Measurements from ENCODE around the gene ARL6IP5. TPM values are rescaled to one million over a fixed set of nuclear protein-coding genes. Genes with fewer than 3 reads are reported as not detected.

Gene ARL6IP5
- total RNA-seq, 1 experiment from 2014 or later, result 16.9 TPM

GRCh38 chr3:69096299-69096698, 11.6 kb downstream of the ARL6IP5 start:
- peaks cover 11 to 15% of the 10 kb centered on the region in 2 experiments for H3K4me1 Mint-ChIP-seq
- no peaks in the 10 kb centered on the region for H3K27me3 Mint-ChIP-seq (ENCODE audit: low read depth)
- H3K79me1 ChIP-seq (ENCODE audit: insufficient read depth, low read depth, low read length, poor library complexity, severe bottlenecking), result no peaks in the 10 kb centered on the region
- H3K23ac ChIP-seq (ENCODE audit: insufficient read length, low read depth, low read length), result no peak overlapping the region
- no peak overlapping the region for H2BK12ac ChIP-seq (ENCODE audit: insufficient read length, low read depth, low read length)
- H2BK20ac ChIP-seq (ENCODE audit: low read depth, low read length, poor library complexity, severe bottlenecking), result no peak overlapping the region
- no peak overlapping the region for H3K4ac ChIP-seq (ENCODE audit: low read depth, low read length)
- H2BK5ac ChIP-seq (ENCODE audit: insufficient read length, low read length), result no peak overlapping the region
- H3K27ac Mint-ChIP-seq, result no peak overlapping the region
- DNase-seq, result no peak
- no peak overlapping the region for H4K91ac ChIP-seq (ENCODE audit: insufficient read length, low read depth, low read length)
- H3K9me3 ChIP-seq (ENCODE audit: control insufficient read depth, low read depth, low read length), result no peaks in the 10 kb centered on the region
- no peak overlapping the region for H2BK120ac ChIP-seq (ENCODE audit: low read depth, low read length, poor library complexity, severe bottlenecking)
- H3K79me2 ChIP-seq (ENCODE audit: insufficient read depth, low read length), result no peaks in the 10 kb centered on the region; the same call in 1 of the 2 replicates
- H4K5ac ChIP-seq (ENCODE audit: insufficient read length, low read depth, low read length), result no peak overlapping the region
- no peak overlapping the region for H3K14ac ChIP-seq (ENCODE audit: insufficient read depth, low read length)
- no peaks in the 10 kb centered on the region for H4K20me1 ChIP-seq (ENCODE audit: control insufficient read depth, insufficient read depth, insufficient read length)
- H3K4me2 ChIP-seq (ENCODE audit: insufficient read depth, insufficient read length, low read length), result no peak overlapping the region
- H3T11ph ChIP-seq (ENCODE audit: low read length), result no peak overlapping the region
- H3K4me3 Mint-ChIP-seq, result no peak overlapping the region
- no peaks in the 10 kb centered on the region for H3K9me3 Mint-ChIP-seq
- H3K23me2 ChIP-seq (ENCODE audit: insufficient read length, low read depth, low read length, poor library complexity, severe bottlenecking), result no peaks in the 10 kb centered on the region
- TF ChIP-seq, protein P1, sequence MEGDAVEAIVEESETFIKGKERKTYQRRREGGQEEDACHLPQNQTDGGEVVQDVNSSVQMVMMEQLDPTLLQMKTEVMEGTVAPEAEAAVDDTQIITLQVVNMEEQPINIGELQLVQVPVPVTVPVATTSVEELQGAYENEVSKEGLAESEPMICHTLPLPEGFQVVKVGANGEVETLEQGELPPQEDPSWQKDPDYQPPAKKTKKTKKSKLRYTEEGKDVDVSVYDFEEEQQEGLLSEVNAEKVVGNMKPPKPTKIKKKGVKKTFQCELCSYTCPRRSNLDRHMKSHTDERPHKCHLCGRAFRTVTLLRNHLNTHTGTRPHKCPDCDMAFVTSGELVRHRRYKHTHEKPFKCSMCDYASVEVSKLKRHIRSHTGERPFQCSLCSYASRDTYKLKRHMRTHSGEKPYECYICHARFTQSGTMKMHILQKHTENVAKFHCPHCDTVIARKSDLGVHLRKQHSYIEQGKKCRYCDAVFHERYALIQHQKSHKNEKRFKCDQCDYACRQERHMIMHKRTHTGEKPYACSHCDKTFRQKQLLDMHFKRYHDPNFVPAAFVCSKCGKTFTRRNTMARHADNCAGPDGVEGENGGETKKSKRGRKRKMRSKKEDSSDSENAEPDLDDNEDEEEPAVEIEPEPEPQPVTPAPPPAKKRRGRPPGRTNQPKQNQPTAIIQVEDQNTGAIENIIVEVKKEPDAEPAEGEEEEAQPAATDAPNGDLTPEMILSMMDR (conservative IDR thresholded peaks at IDR 0.05), result no peak
- H3K4me1 ChIP-seq (ENCODE audit: insufficient read depth, low read length), result peaks cover 9% of the 10 kb centered on the region
- no peak overlapping the region for H2BK15ac ChIP-seq (ENCODE audit: low read depth, low read length)
- H4K8ac ChIP-seq (replicated peaks; ENCODE audit: insufficient read length, low read depth, low read length), result no peak overlapping the region
- no peaks in the 10 kb centered on the region for H3K36me3 Mint-ChIP-seq (ENCODE audit: insufficient read depth in 1 of 3, low read depth in 3 of 3)
- no peak overlapping the region for H3K9ac ChIP-seq (ENCODE audit: extremely low read depth, insufficient read length, low read length)
- H3K18ac ChIP-seq (ENCODE audit: insufficient read length, low read depth, low read length), result no peak overlapping the region
- H3K27ac ChIP-seq (ENCODE audit: insufficient read length, low read depth, low read length), result no peak overlapping the region
- H3K27me3 ChIP-seq (ENCODE audit: insufficient read depth, low read length), result no peaks in the 10 kb centered on the region
- no peak overlapping the region for H3K56ac ChIP-seq (ENCODE audit: insufficient read length, low read depth, low read length)
- H2AK5ac ChIP-seq (ENCODE audit: insufficient read length, low read length), result no peak overlapping the region
- no peak overlapping the region for H2AFZ ChIP-seq (ENCODE audit: low read length)
- WGBS (ENCODE audit: extremely low coverage, insufficient read length, low lambda C conversion rate), result no CpG with 5 or more reads among the region's 5 CpGs

Data from H9 (cell line).